ENCODE results near the gene FNDC7. TPM values are rescaled to one million over a fixed set of nuclear protein-coding genes. Genes with fewer than 3 reads are reported as not detected.

The FNDC7 gene
- total and polyA plus RNA-seq, 8 donors: 0.06 TPM; not detected in 6

- intact Hi-C loops (cut with DNase I): no loop called here
- ATAC-seq (no peak), FAIRE-seq (no peak), DNase-seq (no peak)
- Histone ChIP-seq H3K36me3 (no peaks in the 10 kb centered on the region), H3K27ac (no peak overlapping the region), H3K4me1 (no peaks in the 10 kb centered on the region), H3K9me3 (no peaks in the 10 kb centered on the region), H3K4me3 (no peak overlapping the region), H3K27me3 (no peaks in the 10 kb centered on the region)
- no peak for TF ChIP-seq CTCF (IDR thresholded peaks at IDR 0.05)
Observed at GRCh38 chr1:108668777-108669176, 43.9 kb upstream of the FNDC7 start.

- Histone ChIP-seq H3K9me3 (no peaks in the 10 kb centered on the region), H3K4me3 (no peak overlapping the region), H3K4me1 (no peaks in the 10 kb centered on the region), H3K27me3 (no peaks in the 10 kb centered on the region), H3K36me3 (no peaks in the 10 kb centered on the region), H3K27ac (no peak overlapping the region)
- DNase-seq: no peak
- 63 to 69% methylated on average over 7 of the region's 7 CpGs for WGBS, 2 donors
- ATAC-seq: no peak
- no peak for TF ChIP-seq CTCF (IDR thresholded peaks at IDR 0.05)
- no peak for FAIRE-seq
- intact Hi-C loops (cut with DNase I): no loop called here
Observed at GRCh38 chr1:108669679-108670078, 43.0 kb upstream of the FNDC7 start.

GRCh38 chr1:108670131-108670773, 42.5 kb upstream of the FNDC7 start:
- Histone ChIP-seq H3K4me3 (no peak overlapping the region), H3K9me3 (no peaks in the 10 kb centered on the region), H3K27me3 (no peaks in the 10 kb centered on the region), H3K4me1 (no peaks in the 10 kb centered on the region), H3K36me3 (no peaks in the 10 kb centered on the region), H3K27ac (no peak overlapping the region)
- TF ChIP-seq CTCF (IDR thresholded peaks at IDR 0.05): no peak
- intact Hi-C loops (cut with DNase I): no loop called here
- DNase-seq (no peak), FAIRE-seq (no peak), ATAC-seq (no peak)
- 84% methylated on average over 5 of the region's 5 CpGs for WGBS, 2 donors

- FAIRE-seq (no peak), ATAC-seq (no peak), DNase-seq (no peak)
- intact Hi-C loops (cut with DNase I): no loop called here
- H3K9me3 ChIP-seq: no peaks in the 10 kb centered on the region
- no peak for TF ChIP-seq CTCF (IDR thresholded peaks at IDR 0.05)
- H3K4me3 ChIP-seq: no peak overlapping the region
- H3K4me1 ChIP-seq: no peaks in the 10 kb centered on the region
- no peak overlapping the region for H3K27ac ChIP-seq
- no peaks in the 10 kb centered on the region for H3K36me3 ChIP-seq
- H3K27me3 ChIP-seq: no peaks in the 10 kb centered on the region
- WGBS, 2 donors: 77 to 88% methylated on average over 2 of the region's 2 CpGs
Observed at GRCh38 chr1:108671143-108671542, 41.6 kb upstream of the FNDC7 start.

- no peak for ATAC-seq
- no peak overlapping the region for H3K27ac ChIP-seq
- intact Hi-C loops (cut with DNase I): no loop called here
Observed at GRCh38 chr1:108678706-108679105, 34.0 kb upstream of the FNDC7 start.

More at GRCh38 chr1:108678706-108679105, 34.0 kb upstream of the FNDC7 start:
- no peak for TF ChIP-seq CTCF (IDR thresholded peaks at IDR 0.05)
- H3K36me3 ChIP-seq: no peaks in the 10 kb centered on the region
- H3K27me3 ChIP-seq: no peaks in the 10 kb centered on the region
- no peak overlapping the region for H3K4me3 ChIP-seq
- H3K9me3 ChIP-seq: no peaks in the 10 kb centered on the region
- H3K4me1 ChIP-seq: no peaks in the 10 kb centered on the region
- FAIRE-seq: no peak
- DNase-seq: no peak
- 78 to 82% methylated on average over 4 of the region's 4 CpGs for WGBS, 2 donors

Data from pancreas (tissue), 10 donors.